Cerebellar cortex (tissue), 1 donor: Measurements from ENCODE around the gene RHOB.

ENCODE experiments used
- DNase-seq: peaks from one replicate; pipeline ENCODE4 v3.0.0-alpha.2; 2015; ENCODE audit warnings: low spot score

The RHOB gene

GRCh38 chr2:20496076-20496872, 49.4 kb downstream of the RHOB start:
- no peak for DNase-seq

- DNase-seq, result no peak
Measured at GRCh38 chr2:20496942-20497341, 50.1 kb downstream of the RHOB start.
